HG03521 (cell line): ENCODE measurements around the gene ENDOG.
"Not testable (repeated sequence)": the region's sequence is repeated elsewhere in the genome, so short reads cannot be mapped to it uniquely, and the experiment has no call there.

ENCODE experiments used
- ATAC-seq: cut with Tn5 transposase; IDR thresholded peaks from one replicate; pipeline ENCODE4 v1.9.1; 2021; ENCODE audit warnings: mild to moderate bottlenecking, moderate library complexity; ENCODE audit not compliant: unreplicated experiment

ENDOG gene

DNA sequence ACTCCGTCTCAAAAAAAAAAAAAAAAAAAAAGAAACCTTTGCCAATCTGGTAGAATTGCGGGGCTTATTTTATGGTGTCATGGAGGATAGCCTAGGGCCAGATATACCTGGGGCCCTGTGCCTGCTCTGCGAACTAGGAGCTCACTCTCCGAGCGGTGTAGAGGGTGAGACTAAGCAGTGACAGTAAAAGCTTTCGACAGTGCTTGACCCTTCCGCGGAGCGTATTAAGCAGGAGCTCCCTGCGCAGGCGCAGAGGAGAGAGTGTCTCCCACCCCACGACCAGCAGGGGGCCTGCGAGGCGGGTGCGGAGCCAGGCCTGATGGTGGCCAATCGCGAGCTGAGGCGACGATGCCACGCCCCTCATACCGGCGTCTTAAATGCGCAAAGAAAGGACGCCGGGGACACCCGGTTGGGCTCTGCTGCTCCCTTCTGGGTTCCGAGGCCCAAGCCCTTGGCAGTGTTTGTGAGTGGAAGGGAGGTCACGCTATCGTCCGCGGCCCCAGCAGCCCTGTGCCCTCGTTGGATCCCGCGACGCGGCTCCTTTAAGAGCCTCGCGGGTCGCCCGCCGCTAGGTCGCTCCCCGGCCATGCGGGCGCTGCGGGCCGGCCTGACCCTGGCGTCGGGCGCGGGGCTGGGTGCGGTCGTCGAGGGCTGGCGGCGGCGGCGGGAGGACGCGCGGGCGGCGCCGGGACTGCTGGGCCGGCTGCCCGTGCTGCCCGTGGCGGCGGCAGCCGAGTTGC lies at the start of gene ENDOG:
ENDOG (plus strand) TSS at position 402 of the 740 bp plus-strand sequence; CDS start at position 587, 185 bp downstream.
- ATAC-seq, result peak; percentile 85

DNA sequence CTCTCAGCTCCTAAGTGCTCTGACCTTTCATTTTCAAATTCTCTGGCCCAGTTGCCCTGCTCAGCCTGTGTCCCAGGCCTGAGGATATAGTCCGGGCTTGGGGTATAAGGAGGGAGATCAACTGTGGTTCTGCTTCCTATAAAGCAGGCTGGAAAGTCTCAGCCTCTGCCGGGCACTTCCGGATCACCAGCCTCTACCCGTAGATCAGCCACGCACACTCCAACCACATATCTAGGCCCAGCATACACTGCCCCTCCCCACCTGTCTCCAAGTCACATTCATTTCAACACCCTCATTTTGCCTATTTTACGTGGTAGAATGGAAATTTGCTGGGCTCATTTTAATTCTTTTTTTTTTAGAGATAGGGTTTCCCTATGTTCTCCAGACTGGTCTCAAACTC lies 49.7 kb upstream of the ENDOG start:
- no peak for ATAC-seq

DNA sequence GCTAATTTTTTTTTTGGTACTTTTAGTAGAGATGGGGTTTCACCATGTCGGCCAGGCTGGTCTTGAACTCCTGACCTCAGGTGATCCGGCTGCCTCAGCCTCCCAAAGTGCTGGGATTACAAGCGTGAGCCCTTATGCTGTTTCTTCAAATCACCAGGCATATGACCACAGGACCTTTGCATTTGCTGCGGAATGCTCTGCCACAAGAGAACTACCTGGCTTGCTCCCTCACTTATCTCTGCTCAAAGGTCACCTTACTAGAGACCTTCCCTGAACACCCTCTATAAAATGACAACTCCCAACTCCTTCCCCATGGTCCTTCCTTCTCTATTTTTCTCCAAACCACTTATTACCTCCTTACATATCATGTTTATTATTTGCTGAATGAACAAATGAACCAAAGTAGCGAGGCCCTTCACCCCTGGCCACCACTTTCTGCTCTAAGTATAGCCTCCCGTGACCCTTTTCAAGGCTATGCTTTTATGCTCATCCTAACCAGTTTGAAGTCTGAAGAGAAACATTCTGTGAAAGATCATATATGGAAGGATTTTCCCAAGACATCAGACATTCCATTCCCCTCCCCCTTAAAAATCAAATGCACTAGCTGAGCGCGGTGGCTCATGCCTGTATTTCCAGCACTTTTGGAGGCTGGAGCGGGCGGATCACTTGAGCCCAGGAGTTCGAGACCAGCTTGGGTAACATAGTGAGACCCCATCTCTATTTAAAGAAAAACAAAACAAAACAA lies 47.8 kb upstream of the ENDOG start:
- ATAC-seq, result no peak

DNA sequence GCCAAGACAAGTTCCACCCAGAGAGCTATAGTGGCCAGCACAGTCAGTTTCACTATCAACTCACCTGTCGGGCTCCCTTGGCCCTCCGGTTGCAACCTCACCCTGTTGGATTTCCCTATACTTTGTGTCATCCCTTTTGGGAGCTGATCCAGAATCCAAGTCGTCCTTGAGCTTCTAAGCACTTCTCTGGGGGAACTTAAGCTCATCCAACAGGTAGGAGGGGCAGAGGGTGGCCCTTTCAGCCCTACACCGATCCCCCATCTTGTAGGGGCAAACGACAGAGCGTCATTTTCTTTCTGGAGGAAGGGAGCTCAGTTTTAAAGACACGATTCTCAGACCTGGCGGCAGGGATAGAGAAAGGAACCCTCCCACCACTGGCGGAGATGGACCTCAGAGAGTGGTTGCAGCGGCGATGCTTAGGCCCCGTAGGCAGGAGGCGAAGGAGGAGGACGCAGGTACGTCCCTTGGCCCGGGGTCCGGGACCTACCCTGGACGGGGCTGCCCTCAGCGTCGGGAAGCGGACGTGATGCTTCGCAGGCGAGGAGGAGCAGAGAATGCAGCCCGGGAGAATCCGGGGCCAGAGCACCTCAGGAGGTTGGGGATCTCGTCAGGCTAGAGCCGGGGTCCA lies 47.1 kb upstream of the ENDOG start:
- ATAC-seq, result peak; percentile 24

DNA sequence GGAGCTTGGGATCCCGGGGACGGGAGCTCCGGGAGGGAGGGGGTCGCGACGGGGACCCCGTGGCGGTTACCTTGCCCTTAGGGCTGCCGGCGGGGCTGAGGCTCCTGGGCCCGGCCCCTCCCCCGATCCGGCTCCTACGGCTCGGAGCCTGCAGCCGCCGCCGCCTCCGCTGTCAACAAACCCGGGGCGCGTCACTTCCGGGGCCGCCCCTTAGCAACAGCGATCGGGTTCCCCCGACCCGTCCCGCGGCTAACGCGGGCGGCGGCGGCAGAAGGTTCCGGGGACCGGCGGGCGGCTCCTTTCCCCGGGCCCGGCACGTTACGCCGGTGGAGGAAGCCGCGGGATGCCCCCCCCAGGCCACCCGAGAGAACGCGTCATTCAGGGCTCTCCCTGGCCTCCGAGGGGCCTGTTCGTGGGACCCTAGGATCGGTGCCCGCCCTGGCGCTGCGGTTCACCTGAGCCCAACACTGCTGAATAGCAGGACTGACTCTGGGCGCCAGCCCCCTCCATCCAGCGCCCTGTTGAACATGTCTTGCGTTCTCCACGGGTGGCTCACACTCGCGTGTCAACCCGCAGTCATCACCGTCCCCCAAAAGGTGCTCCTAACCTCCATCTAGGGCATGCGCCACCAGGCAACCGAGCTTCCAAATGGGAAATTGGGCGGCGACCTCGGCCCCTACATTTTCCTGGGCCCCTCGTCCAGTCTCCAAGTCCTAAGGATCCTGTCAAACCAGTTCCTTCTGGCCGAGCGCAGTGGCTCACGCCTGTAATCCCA lies 46.4 kb upstream of the ENDOG start, which contains the start of gene ZER1:
ZER1 (minus strand) TSS at position 183 of the 775 bp plus-strand sequence. CDS start 16,362 bp downstream, outside the sequence.
- peak; percentile 89 for ATAC-seq

DNA sequence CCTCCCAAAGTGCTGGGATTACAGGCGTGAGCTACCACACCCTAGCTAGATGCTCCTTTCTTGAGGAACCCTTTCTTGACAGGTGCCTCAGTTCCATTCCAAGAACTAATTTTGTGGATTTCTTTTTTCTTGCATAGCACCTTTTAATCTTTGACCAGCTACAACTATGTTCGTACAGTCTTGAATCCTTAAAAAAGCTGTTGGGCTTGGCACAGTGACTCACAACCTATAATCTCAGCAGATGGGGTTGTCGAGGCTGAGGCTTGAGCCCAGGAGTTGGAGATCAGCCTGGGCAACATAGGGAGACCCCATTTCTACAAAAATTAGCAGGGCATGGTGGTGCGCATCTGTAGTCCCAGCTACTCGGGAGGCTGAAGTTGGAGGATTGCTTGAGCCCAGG lies 45.3 kb upstream of the ENDOG start:
- ATAC-seq, result no peak

DNA sequence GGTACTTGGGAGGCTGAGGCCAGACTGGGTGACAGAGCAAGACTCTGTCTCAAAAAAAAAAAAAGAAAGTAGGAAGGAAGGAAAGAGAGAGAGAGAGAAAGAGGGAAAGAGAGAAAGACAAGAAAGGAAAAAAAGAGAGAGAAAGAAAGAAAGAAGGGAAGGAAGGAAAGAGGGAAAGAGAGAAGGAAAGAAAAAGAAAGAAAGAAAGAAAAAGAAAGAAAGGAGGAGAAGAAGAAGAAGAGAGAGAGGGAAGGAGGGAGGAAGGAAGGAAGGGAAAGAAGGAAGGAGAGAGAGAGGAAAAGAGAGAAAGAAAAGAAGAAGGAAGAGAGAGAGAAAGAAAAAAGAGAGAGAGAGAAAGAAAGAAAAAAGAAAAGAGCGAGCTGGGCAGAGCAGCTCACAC lies 43.5 kb upstream of the ENDOG start:
- ATAC-seq, result no peak

DNA sequence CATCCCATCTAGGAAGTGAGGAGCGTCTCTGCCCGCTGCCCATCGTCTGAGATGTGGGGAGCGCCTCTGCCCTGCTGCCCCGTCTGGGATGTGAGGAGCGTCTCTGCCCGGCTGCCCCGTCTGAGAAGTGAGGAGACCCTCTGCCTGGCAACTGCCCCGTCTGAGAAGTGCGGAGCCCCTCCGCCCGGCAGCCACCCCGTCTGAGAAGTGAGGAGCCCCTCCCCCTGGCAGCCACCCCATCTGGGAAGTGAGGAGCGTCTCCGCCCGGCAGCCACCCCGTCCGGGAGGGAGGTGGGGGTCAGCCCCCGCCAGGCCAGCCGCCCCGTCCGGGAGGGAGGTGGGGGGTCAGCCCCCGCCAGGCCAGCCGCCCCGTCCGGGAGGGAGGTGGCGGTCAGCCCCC lies 38.2 kb upstream of the ENDOG start:
- ATAC-seq, result not testable (repeated sequence)

DNA sequence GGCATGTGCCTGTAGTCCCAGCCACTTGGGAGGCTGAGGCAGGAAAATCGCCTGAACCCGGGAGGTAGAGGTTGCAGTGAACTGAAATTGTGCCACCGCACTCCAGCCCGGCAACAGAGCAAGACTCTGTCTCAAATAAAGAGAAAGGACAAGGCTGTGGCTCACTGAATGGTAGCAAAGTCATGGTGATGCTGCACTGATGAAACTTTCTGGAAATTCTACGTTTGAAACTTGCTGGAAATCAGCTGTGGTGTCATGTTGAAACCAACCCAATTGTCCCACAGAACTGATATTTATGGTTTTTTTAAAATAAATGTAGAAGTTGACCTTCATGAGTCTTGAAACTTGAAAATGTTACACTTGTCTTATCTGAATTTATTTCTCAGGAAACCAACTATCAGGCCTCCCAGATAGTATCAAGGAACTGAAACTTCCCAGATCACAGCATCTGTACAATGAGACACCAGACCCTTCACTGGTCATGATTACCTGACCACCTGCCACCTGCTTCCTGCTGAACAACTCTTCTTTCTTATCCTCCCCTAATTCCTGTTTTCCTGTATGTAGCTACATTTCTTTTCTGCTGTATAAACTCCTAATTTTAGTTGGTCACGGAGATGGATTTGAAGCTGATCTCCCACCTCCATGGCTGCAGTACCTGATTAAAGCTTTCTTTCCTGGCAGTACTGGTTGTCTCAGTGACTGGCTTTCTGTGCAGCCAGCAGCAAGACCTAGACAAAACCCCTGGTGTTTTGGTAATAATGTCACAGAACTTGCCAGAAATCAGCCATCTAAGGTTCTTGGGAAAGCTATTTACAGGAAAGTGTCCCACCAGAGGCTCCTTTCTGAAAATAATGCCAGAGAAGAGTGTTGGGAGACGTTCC lies 36.9 kb upstream of the ENDOG start:
- ATAC-seq, result no peak

DNA sequence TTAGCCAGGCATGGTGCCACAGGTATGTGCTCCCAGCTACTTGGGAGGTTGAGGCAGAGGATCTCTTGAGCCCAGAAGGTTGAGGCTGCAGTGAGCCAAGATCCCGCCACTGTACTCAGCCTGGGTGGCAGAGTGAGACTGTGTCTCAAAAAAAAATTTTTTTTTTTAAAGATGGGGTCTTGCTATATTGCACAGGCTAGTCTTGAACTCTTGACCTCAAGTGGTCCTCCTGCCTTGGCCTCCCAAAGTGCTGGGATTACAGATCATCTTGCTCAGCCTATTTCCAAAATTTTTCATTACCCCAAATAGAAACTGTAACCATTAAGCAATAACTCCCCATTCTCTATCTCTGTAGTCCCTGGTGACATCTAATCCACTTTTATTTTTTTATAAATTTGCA lies 35.6 kb upstream of the ENDOG start:
- ATAC-seq, result no peak

DNA sequence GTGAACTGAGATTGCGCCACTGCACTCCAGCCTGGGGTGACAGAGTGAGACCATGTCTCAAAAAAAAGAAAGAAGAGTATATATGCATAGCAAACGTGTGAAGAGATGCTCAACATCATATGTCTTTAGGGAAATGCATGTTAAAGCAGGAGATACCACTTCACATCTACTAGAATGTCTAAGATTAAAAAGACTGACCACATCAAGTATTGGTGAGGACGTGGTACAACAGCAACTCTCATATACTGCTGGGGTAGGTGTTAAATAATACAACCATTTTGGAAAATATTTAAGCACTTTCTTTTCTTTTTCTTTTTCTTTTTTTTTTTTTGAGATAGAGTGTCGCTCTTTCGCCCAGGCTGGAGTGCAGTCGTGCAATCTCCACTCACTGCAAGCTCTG lies 32.9 kb upstream of the ENDOG start:
- no peak for ATAC-seq

DNA sequence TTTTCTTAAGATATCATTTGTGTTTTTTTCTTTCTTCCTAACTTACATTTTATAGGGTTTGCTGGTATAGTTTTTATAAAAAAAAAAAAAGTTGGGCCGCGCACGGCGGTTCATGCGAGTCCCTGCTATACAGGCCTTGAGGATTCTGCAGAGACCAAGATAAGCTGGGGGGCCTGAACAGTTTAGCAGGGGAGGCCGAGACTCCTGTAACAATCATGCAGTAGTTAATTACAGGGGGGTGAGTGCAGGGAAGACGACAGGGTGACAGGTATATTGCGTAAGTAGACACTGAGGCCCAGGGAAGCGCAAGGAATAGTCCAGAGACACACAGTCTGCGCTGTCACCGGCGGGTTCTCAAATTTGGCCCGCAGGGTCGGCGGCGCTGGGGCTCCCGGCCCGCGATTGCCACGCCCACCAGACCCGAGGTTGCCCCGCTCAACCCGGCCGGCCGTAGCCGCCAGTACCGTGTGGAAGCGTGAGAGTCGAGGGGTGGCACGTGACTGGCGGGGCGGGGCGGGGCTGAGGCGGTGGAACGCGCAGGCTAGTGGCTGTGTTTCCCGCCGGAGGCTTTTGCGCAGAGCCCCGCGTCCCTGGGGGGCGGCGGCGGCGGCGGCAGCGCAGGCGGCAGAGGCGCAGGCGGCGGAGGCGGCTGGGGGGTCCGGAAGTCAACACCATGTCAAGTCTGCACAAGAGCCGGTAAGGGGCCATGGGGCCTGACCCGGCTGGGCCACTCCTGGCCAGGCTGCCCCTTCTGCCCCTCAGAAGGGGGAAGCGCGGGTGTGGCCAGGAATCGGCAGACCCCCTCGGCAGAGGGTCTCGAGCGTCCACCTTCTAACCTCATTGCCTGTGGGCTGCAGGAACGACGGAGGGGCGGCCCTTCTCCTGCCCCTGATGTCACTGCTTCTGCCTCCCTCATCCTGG lies 31.4 kb upstream of the ENDOG start, which contains the start of gene TBC1D13:
TBC1D13 (plus strand) TSS at position 573 of the 921 bp plus-strand sequence; CDS start at position 674, 101 bp downstream.
- ATAC-seq, result peak; percentile 90

DNA sequence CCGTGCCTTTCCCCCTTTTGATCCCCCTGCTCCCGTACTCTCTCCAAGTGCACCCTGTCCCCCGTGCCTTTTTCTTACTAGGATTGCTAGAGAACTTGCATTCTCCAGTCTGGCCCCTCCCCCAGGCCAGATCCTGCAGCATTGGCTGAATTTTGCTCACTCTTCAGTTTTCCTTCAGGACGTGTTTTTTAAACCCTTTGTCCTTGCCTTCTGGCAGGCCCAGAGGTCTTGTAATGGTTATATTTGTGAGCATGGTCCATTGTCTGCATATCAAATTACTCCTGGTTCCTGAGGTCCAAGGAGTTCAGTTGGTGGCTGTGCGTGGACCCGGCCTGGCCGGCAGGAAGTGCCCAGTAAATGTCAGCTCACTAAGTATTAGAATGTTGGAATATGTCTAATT lies 30.6 kb upstream of the ENDOG start:
- no peak for ATAC-seq

DNA sequence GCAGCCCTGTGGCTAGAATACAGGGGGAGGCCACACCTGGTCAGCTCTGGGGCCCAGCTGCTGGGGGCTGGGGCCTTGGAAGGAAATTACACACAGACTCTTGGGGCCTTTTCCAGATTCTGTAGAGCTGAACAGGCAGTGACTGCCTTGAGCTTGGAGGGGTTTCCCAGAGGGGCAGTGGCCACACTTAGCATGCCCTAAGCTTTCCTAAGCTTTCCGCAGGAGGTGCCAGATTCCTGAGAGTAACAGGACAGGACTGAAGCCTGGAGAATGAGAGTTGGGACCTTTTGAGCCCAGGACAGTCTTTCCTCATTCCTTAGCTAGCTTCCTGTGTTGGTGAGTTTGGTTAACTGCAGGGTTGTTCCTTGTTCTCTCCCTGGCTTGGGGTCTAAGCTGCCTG lies 29.9 kb upstream of the ENDOG start:
- ATAC-seq, result no peak

DNA sequence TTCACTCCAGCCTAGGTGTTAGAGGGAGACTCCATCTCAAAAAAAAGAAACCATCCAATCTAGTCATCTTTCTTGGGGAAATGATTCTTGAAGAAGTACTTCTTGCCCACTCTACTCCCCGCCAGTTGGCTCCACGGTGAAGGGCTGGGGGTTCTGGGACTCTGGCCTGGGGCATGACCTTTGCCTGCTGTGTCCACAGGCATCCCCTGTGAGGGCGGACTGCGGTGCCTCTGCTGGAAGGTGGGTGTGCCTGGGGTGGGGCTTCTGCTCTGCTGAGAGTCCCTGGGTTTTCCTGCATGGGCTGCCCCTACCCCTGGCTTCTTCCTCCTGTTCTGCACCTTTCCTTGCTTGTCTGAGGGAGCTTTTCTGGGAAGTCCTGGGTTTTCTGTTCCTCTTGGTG lies 27.8 kb upstream of the ENDOG start:
- ATAC-seq, result no peak

DNA sequence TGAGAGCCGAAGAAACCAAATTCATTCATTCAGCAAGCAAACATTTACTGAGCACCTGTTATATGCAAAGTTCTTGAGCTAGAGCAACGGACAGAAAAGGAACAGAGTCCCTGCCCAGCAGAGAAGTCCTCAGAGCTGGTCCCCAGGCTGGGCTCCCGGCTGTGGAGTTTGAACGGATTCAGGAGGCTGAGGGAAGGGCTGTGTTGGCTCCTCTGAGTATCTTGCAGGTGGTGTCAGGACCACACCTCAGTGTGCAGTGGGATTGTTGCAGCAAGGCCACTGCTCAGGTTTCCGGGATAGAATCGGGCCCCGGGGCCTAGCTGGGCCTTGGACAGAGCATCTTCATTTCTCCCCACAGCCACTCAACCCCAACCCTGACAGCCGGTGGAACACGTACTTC lies 26.2 kb upstream of the ENDOG start:
- no peak for ATAC-seq

DNA sequence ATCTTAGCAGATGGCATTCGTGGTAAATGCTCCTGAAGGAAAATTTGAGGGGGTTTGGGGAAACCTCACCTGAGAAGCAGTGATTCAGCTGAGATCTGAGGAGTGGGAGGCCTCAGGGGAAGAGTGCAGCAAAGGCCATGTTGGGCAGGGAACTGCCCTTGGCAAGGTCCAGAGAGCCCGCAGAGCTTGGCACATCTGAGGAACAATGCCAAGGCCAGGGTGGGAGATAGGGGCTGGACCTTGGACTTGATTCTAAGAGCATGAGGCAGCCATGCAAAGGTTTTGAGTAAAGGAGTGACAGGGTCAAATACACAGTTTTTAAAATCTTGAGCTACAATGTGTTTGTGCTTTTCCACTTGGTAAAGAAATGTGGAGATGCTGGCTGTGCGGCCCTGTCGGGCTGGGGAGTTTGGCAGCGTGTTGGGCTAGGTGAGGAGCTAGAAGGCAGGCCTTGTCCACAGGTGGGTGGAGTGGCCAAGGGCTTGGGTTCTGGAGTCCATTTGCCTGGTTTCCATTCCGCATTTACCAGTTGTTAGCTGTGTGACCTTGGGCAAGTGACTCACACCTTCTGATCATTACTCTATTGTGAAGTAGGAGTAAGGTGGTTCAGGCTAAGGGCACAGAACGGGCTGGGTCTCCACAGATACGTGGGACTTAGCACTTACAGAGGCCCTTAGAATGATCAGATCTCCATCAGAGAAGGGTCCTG lies 25.2 kb upstream of the ENDOG start:
- ATAC-seq, result no peak

DNA sequence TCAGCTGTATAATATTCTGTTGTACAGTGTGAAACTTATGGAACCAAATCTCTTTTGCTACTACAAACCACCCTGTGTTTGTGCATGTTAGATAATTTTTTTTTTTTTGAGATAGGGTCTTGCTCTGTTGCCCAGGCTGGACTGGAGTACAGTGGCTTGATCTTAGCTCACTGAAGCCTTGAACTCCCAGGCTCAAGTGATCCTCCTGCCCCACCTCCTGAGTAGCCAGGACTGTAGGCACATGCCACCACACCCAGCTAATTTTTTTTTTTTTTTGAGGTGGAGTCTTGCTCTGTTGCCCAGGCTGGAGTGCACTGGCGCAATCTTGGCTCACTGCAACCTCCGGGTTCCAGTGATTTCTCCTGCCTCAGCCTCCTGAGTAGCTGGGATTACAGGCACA lies 23.3 kb upstream of the ENDOG start:
- ATAC-seq, result not testable (repeated sequence)
